Adrenal gland (tissue), 12 donors: ENCODE measurements around the gene SUSD6. TPM values are rescaled to one million over a fixed set of nuclear protein-coding genes. Genes with fewer than 3 reads are reported as not detected.

Experiments
- DNase-seq, 7 donors: peaks; one replicate each; pipeline ENCODE4 v3.0.0-alpha.2; 2019 to 2020
- H3K27ac ChIP-seq, 5 donors: fragments of 200-600 bp; sonication (generic) in 4 of 5; 1 replicate in 3 of 5; 2 replicates in 2 of 5; pipeline versions ENCODE4 v1.5.1 to v1.8.0; 2016 to 2020; ENCODE audit warnings: mild to moderate bottlenecking in 1 of 5
- H3K27me3 ChIP-seq: fragments of 200-600 bp; 2 replicates; pipeline ENCODE4 v1.8.0; 2021
- H3K36me3 ChIP-seq, 2 donors: fragments of 200-600 bp; replicated peaks in 1 of 2; 1 replicate in 1 of 2; 2 replicates in 1 of 2; pipeline versions ENCODE4 v1.5.1 to v1.8.0; 2018 to 2022
- H3K4me1 ChIP-seq, 2 donors: fragments of 200-600 bp; replicated peaks in 1 of 2; 1 replicate in 1 of 2; 2 replicates in 1 of 2; pipeline versions ENCODE4 v1.5.1 to v1.8.0; 2018 to 2021
- H3K4me3 ChIP-seq, 4 donors: fragments of 200-600 bp; sonication (generic) in 3 of 4; one replicate each; pipeline ENCODE4 v1.5.1; 2016 to 2018
- H3K9me3 ChIP-seq, 3 donors: fragments of 200-600 bp; sonication (generic) in 1 of 3; replicated peaks in 1 of 3; 1 replicate in 2 of 3; 2 replicates in 1 of 3; pipeline versions ENCODE4 v1.5.1 to v1.8.0; 2016 to 2021
- POLR2A ChIP-seq, 2 donors: fragments of 450-650 bp; IDR thresholded peaks; one replicate each; pipeline ENCODE4 v1.6.1; 2017; ENCODE audit warnings: antibody characterized with exemption in 2 of 2, mild to moderate bottlenecking in 2 of 2, moderate library complexity in 1 of 2
- WGBS, 4 donors: extraction: QIAGEN DNeasy Blood & Tissue Kit in 2 of 4; methylation state at CpG; one replicate each; pipeline versions ENCODE4 v1.1.5 to v1.1.7; 2013 to 2017; 5-methylcytosine and 5-hydroxymethylcytosine counted together
- intact Hi-C, 2 donors: fragments of 100-400 bp; cut with DNase I; formaldehyde crosslinking; loops; one replicate each; pipeline versions ENCODE4 v1.14.1 to v1.15.0; 2022 to 2023
- polyA plus RNA-seq, 3 donors: library from polyadenylated mRNA; stranded (reverse); fragments of 200-250 nt in 2 of 3; fragments of 350-450 nt in 1 of 3; fragmentation: Illumina TruSeq in 1 of 3; extraction: RNeasy Lipid Tissue Mini Kit (QIAGEN cat#74804) in 1 of 3; gene quantifications; one replicate each; pipeline ENCODE4 v1.2.3, GENCODE V29; 2013 to 2014
- total RNA-seq, 9 donors: library from RNA; depleted of rRNA in 4 of 9; stranded (reverse); fragments of >200 nt in 4 of 9; fragments of 120-200 nt in 1 of 9; fragmentation: NEBNext Ultra II Directional in 1 of 9; extraction: Animal tissue kit (Norgen Biotek cat#: 25700) in 1 of 9; gene quantifications; one replicate each; pipeline versions ENCODE4 v1.1.0 to v1.2.4, GENCODE V29; 2013 to 2023
- TF ChIP-seq, protein P1 (sequence below), 6 experiments: fragments of 450-650 bp in 4 of 6; fragments of 200-600 bp in 2 of 6; sonication (generic) in 1 of 6; IDR thresholded peaks; 1 replicate in 5 of 6; 2 replicates in 1 of 6; pipeline versions ENCODE4 v1.5.1 to v1.8.0; 2016 to 2021; ENCODE audit warnings: antibody characterized with exemption in 6 of 6, mild to moderate bottlenecking in 2 of 6, moderate library complexity in 1 of 6
- donor health status: healthy with polysubstance abuse.
- donor health status: Bipolar disorder and iron deficiency.
- donor health status: DM: yes; HTN: yes; CAD: no.
- donor health status: DM: no; HTN: no; CAD: no.
- donor health status: DM: no; HTN: no; CAD: no.
- donor health status: DM: yes; HTN: yes; CAD: no.

The SUSD6 gene
- total and polyA plus RNA-seq, 12 donors, result 7.8 to 75.5 (median 41.0) TPM

DNA sequence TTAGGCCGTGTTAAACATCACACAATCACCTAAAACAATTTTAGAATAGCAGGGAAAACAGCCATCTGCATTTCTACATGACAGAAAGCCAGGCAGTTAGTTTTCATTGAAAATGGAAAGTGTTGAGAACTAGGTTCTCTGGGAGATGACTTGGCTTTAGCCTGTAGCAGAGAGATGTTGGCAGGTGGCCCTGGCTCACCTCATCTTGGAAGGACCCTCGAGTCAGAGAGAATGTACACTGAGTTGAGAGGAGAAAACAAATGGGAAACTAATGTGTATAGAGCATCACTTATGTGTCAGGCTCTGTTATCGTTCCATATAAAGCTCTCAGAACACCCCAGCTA, 51.9 kb downstream of the SUSD6 start:
- peak in 1 of 7 donors; percentile 51 for DNase-seq
- intact Hi-C loops, result no loop called here
- H3K4me3 ChIP-seq, result no peak overlapping the region
- H3K9me3 ChIP-seq, result no peaks in the 10 kb centered on the region
- peaks cover 51 to 73% of the 10 kb centered on the region in 2 donors for H3K4me1 ChIP-seq
- peak overlapping the region in 3 of 5 donors; percentile 39 to 77 (median 58) for H3K27ac ChIP-seq
- no peaks in the 10 kb centered on the region for H3K27me3 ChIP-seq
- WGBS, 4 donors, result 30 to 33% (median 32%) methylated on average over 3 of the region's 3 CpGs
- TF ChIP-seq, protein P1, sequence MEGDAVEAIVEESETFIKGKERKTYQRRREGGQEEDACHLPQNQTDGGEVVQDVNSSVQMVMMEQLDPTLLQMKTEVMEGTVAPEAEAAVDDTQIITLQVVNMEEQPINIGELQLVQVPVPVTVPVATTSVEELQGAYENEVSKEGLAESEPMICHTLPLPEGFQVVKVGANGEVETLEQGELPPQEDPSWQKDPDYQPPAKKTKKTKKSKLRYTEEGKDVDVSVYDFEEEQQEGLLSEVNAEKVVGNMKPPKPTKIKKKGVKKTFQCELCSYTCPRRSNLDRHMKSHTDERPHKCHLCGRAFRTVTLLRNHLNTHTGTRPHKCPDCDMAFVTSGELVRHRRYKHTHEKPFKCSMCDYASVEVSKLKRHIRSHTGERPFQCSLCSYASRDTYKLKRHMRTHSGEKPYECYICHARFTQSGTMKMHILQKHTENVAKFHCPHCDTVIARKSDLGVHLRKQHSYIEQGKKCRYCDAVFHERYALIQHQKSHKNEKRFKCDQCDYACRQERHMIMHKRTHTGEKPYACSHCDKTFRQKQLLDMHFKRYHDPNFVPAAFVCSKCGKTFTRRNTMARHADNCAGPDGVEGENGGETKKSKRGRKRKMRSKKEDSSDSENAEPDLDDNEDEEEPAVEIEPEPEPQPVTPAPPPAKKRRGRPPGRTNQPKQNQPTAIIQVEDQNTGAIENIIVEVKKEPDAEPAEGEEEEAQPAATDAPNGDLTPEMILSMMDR (IDR thresholded peaks at IDR 0.05), result no peak
- no peak for TF ChIP-seq POLR2A (IDR thresholded peaks at IDR 0.05)
- H3K36me3 ChIP-seq, result peaks cover 0 to 11% of the 10 kb centered on the region in 2 donors

DNA sequence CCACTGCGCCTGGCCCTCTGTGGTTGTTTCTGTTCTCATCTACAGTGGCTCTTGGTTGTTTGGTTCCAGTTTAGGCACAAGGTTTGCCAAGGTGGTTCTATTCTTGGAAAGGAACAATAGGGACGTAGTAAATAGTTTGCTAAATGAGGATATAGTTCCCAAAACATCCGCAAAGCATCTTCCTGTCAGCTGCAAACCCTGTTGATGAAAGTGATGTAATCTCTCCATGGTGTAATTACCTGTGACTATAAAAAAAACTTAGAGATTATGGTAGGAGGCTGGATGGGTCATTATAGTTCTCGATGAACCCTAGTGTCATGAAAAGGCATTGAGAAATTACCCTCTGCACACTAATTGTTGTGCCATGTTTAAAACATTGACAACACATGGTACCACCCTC, 52.9 kb downstream of the SUSD6 start:
- intact Hi-C loops, result no loop called here
- peaks cover 51 to 75% of the 10 kb centered on the region in 2 donors for H3K4me1 ChIP-seq

DNA sequence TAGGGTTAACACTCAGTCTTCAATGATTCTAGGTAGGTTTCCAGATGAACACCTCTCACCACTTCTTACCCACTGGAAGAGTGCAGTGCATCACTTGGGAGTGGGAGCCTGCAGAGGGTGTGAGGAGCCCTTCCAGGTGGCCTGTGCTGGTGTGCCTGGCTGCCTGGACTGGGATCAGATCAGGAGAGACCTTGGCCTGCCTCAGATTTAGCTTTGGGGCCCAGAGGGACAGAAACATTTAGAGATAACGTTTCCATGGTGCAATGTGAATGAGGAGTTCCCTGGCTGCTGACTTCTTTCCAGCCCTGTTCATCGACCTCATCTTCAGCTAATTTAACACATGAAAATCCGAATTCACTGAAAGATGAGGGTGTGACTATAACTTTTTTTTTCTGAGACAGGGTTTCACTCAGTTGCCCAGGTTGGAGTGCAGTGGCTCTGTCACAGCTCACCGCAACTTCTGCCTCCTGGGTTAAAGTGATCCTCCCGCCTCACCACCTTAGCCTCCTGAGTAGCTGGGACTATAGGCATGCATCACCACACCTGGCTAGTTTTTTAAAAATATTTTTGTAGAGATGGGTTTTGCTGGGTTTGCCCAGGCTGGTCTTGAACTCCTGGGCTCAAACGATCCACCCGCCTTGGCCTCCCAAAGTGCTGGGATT, 53.6 kb downstream of the SUSD6 start:
- DNase-seq, result peak; percentile 49 to 85 (median 76)
- H3K36me3 ChIP-seq, result peaks cover 0 to 3% of the 10 kb centered on the region in 2 donors
- no peak for TF ChIP-seq POLR2A (IDR thresholded peaks at IDR 0.05)
- TF ChIP-seq, protein P1 (IDR thresholded peaks at IDR 0.05), result no peak
- peaks cover 51 to 76% of the 10 kb centered on the region in 2 donors for H3K4me1 ChIP-seq
- intact Hi-C loops, result no loop called here
- H3K27ac ChIP-seq, result peak overlapping the region in 4 of 5 donors; percentile 41 to 77 (median 67)
- H3K9me3 ChIP-seq, result no peaks in the 10 kb centered on the region
- WGBS, 4 donors, result 56 to 68% (median 62%) methylated on average over 7 of the region's 7 CpGs
- H3K27me3 ChIP-seq, result no peaks in the 10 kb centered on the region
- no peak overlapping the region for H3K4me3 ChIP-seq

More for the DNA sequence above, 52.9 kb downstream of the SUSD6 start:
- Histone ChIP-seq H3K27ac (peak overlapping the region in 4 of 5 donors; percentile 41 to 77 (median 67)), H3K9me3 (no peaks in the 10 kb centered on the region), H3K36me3 (peaks cover 0 to 10% of the 10 kb centered on the region in 2 donors), H3K27me3 (no peaks in the 10 kb centered on the region), H3K4me3 (no peak overlapping the region)
- WGBS, 4 donors, result 61 to 77% (median 72%) methylated on average over 4 of the region's 4 CpGs
- TF ChIP-seq POLR2A (IDR thresholded peaks at IDR 0.05), result no peak
- TF ChIP-seq, protein P1 (IDR thresholded peaks at IDR 0.05), result no peak
- DNase-seq, result no peak

DNA sequence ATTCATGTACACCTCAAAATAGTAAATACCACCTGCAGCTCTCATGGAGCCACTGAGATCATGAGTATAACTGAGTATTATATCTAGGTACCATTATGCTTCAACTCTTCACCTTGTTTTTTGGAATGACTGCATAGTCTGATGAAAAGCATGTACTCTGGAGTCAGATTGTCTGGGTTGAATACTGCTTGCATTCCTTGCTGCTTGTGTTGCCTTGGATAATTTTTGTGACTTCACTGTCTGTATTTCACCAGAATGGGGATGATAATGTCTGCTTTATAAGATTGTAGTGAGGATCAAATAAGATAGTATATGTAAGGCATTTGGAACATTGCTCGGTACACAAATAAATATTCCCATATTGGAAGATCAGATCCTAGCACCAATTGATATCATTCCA, 54.2 kb downstream of the SUSD6 start:
- no peaks in the 10 kb centered on the region for H3K9me3 ChIP-seq
- peak overlapping the region; percentile 41 to 77 (median 62) for H3K27ac ChIP-seq
- H3K27me3 ChIP-seq, result no peaks in the 10 kb centered on the region
- no peak overlapping the region for H3K4me3 ChIP-seq
- H3K4me1 ChIP-seq, result peaks cover 55 to 82% of the 10 kb centered on the region in 2 donors
- intact Hi-C loops, result no loop called here
- H3K36me3 ChIP-seq, result no peaks in the 10 kb centered on the region
- 59 to 100% (median 74%) methylated on average over 1 of the region's 1 CpG for WGBS, 4 donors
- TF ChIP-seq, protein P1 (IDR thresholded peaks at IDR 0.05), result no peak
- no peak for TF ChIP-seq POLR2A (IDR thresholded peaks at IDR 0.05)
- no peak for DNase-seq
